Stimulated activated CD8-positive, alpha-beta memory T cell treated with anti-CD3 and anti-CD28 coated beads, Interleukin-4, amount 100 ng/mL, for 1 hour (primary cell): ENCODE measurements around the gene BMX.

Experiments
- DNase-seq, 2 donors: peaks; one replicate each; pipeline ENCODE4 v3.0.0-alpha.2; 2020; ENCODE audit warnings: low read depth in 2 of 2, low spot score in 1 of 2

BMX gene

GRCh38 chrX:15500497-15500966, at the start of gene BMX:
Gene BMX (plus strand): TSS chrX:15500807. CDS start chrX:15508354, 7,547 bp downstream.
- DNase-seq = no peak

- no peak for DNase-seq
These were observed 48.7 kb upstream of the BMX start for GRCh38 chrX:15451913-15452312.

DNA sequence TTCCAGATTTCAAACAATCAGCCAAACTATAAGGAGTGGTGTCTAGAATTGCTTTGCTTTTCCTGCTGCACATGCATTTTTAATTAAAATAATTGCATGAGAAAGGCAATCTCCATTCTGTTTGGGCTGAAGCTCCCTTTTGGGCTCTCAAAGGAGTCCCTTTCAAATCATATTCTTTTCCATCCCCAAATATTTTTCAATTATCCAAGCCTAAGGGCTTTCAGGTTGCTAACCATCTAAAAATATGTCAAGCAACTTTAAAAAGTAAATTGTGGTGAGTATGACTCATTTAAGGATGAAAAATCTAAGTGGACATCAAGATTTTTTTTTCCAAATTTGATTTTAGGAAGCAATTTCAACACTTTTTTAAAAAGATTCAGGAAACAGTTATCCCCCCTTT, 35.9 kb upstream of the BMX start:
- DNase-seq = no peak

- no peak for DNase-seq
These were observed 35.3 kb upstream of the BMX start for GRCh38 chrX:15465347-15465746.

- no peak for DNase-seq
These were observed 34.5 kb upstream of the BMX start for GRCh38 chrX:15465896-15466651.

GRCh38 chrX:15468036-15468435, 32.6 kb upstream of the BMX start:
- no peak for DNase-seq

- no peak for DNase-seq
These were observed 31.0 kb upstream of the BMX start for GRCh38 chrX:15469613-15470012.

DNA sequence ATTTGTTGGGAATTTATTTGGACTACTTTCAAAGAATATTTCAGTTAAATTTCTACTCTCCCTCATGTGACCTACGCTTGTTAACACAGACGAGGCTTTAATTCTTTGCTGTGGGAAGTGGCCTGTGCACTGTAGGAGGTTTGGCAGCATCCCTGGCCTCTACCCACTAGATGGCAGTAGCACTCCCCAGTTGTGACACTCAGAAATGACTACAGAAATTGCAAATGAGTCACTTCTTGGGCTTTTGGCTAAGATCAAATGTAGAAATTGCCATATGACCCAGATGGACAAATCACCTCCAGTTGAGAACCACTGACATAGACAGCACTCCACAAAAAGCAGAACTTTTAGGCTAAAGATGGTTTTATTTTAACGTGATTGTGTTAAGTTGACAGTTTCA, 29.6 kb upstream of the BMX start:
- DNase-seq = peak; percentile 11 to 21

DNA sequence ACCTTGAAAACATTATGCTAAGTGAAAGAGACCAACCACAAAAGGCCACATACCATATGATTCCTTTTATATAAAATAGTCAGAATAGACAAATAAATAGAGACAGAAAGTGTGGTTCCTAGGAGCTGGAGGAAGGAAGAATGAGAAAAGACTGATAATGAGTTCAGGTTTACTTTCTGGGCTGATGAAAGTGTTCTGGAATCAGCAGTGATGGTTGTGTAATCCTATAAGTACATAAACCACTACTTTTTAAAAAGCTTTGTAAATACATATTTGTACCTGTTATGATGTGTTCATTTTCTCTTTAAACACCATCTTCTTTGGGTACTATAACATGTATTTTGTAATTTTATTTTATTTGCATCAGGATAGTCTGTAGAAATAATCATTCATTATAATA, 28.1 kb upstream of the BMX start:
- no peak for DNase-seq

GRCh38 chrX:15474028-15474427, 26.6 kb upstream of the BMX start:
- DNase-seq = no peak

DNA sequence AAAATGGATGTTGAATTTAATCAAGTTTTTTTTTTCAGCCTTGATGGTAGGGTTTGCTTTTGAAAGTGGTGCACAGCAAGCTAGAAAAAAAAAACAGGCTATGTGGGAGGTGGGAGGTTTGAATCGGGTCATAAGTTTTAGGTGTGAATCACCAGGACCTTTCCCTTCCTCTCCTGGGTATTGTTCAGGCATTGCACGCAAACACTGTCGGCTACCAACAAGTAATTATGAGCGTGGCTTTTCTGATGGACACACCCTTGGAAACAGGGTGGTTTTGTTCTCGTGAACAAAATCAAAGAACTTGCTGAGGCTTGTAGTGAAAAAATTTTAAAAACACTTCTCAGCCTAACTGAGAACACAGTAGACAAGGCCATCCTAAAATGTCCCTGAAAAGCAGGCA, 25.6 kb upstream of the BMX start:
- no peak for DNase-seq

GRCh38 chrX:15475486-15475885, 25.1 kb upstream of the BMX start:
- DNase-seq = no peak

GRCh38 chrX:15483891-15484290, 16.7 kb upstream of the BMX start:
- DNase-seq = no peak

- no peak for DNase-seq
These were observed 8.1 kb upstream of the BMX start for GRCh38 chrX:15492469-15492868.

DNA sequence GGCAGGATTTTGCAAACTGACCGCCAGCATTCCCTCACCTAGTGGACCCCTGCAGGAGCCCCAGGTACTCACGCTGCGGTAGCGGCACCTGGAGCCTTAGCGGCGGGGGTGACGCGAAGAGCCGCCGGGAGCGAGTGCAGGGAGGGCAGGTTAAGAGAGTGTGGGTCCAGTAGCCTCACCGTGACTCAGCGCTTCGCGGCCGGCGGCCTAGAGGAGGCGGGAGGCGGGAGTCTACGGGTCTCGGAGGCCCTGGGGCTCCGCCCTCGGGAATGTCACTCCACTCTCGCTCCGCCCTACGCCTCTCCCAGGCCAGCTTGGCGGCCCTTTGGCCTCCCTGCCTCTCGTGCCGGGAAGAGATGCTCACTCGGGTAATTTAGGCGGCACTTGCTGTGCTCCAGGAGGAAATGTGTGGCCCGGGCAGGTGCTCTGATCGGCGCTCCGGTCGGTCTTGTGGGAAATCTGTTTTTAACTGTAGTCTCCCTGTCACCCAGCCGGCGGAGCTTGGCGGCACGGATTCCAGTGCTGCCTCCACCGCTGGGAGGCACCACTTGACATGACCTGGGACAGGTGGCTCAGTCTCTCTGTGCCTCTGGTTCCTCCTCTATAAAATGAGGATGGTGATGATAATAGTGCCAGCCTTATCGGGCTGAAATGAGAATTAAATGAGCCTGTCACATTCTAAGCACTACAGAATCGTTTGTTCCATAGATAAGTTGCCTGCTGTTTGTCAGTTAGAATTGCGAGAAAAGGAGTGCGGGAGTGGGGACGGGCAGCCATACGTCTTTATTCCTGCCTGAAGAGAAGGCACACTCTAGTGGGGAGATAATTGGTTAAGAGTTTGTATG, 7.3 kb upstream of the BMX start, which contains the start of gene PIR:
Gene PIR (minus strand): TSS at position 216 of the 845 bp plus-strand sequence. CDS start 2,076 bp downstream, outside the sequence.
- DNase-seq = peak in 1 of 2 donors; percentile 3

DNA sequence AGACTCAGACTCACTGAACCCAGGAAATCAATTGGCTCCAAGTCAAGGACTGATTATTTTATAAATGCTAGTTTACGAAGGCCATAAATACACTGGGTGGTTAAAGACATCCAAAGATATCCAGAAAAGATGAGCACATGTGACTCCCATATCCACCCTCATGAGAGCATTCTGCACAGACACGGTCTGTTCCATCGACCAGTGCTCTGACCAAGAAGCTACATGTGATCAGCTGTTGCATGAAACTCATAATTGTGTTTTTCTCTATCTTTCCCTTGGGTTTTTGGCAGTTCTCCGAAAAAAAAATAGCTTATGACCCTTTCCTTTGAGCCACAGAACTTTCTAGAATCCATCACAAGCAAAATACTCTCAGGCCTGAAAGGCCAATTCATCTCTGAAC, 4.8 kb upstream of the BMX start:
- DNase-seq = no peak

DNA sequence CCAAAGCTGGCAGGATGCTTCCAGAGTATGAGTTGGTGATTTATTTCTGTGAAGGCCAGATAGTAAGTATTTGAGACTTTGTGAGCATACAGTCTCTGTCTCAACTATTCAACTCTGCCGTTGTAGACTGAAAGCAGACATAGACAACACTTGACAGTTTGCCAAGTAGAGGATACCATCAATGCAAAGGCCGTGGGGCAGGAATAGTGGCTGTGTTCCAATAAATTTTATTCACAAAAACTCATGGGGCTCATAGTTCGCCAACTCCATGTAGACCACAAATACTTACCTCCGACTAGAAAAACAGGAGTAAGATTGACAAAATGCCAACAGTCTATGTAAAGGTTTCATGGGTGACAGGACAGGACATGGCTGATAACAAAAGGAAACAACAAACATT, 3.8 kb upstream of the BMX start:
- DNase-seq = no peak

DNA sequence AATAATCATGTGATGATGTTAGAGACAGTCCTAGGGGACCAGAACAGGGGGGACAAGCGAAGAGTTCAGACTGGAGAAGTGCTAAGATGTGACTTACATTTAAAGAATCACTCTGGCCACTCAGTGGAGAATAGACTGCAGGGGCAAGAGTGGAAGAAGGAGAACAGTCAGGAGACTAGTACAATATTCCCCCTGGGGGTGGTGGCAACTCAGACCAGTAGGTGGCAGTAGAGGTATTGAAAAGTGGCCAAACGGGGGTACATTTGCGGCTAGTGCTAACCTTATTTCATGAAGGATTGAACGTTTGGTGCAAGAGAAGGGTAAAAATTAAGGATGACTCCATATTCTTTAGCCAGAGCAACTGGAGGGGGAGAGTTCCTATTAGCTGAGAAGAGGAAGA, 2.7 kb upstream of the BMX start:
- no peak for DNase-seq

GRCh38 chrX:15498741-15499140, 1.9 kb upstream of the BMX start:
- DNase-seq = no peak

GRCh38 chrX:15499976-15500375, 631 bp upstream of the BMX start:
- no peak for DNase-seq

DNA sequence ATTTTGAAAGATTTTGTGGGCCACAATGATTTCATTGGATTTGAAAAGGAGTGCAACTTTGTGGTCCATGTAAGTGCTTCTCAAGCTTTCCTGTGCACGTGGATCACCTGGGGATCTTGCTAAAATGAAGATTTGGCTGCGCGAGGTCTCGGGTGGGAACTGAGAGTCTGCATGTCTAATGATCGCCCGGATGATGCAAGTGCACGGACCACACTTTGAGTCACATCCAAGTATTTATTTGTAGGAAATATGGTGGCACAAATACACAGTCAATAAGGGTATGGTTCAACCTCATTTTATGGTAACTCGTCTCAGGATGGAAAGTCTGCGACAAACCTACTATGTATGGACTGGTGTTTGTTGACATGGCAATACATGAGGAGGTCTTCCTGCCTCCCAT, 899 bp downstream of the BMX start:
- DNase-seq = no peak

- no peak for DNase-seq
These were observed 4.1 kb downstream of the BMX start for GRCh38 chrX:15504661-15505060.
